ENCODE data around the gene SYNDIG1. TPM values are rescaled to one million over a fixed set of nuclear protein-coding genes. Genes with fewer than 3 reads are reported as not detected.

The SYNDIG1 gene
- total RNA-seq, 1 experiment from 2014 or later: not detected

GRCh38 chr20:24470746-24471582 is 1.5 kb downstream of the SYNDIG1 start:
- Histone ChIP-seq H4K20me1 (ENCODE audit: insufficient read depth, low read depth, low read length) (no peaks in the 10 kb centered on the region), H3K27me3 (ENCODE audit: low read length) (no peaks in the 10 kb centered on the region), H2AFZ (ENCODE audit: low read length) (no peak overlapping the region), H3K4me3 (ENCODE audit: low read length) (no peak overlapping the region), H3K9me3 (ENCODE audit: low read length) (no peaks in the 10 kb centered on the region), H3K9me2 (replicated peaks; ENCODE audit: insufficient read depth, low read length) (no peaks in the 10 kb centered on the region), H3K4me1 (ENCODE audit: low read length) (no peaks in the 10 kb centered on the region), H3K4me2 (ENCODE audit: low read depth, low read length, poor library complexity, severe bottlenecking) (no peak overlapping the region), H3K36me3 (ENCODE audit: insufficient read depth, low read length) (no peaks in the 10 kb centered on the region), H3K27ac (ENCODE audit: low read length) (no peak overlapping the region), H3K79me2 (ENCODE audit: low read length) (no peaks in the 10 kb centered on the region), H3K9ac (ENCODE audit: low read length) (no peak overlapping the region)
- no peak for DNase-seq

- Histone ChIP-seq H3K4me2 (ENCODE audit: low read depth, low read length, poor library complexity, severe bottlenecking) (no peak overlapping the region), H2AFZ (ENCODE audit: low read length) (no peak overlapping the region), H3K9me2 (replicated peaks; ENCODE audit: insufficient read depth, low read length) (no peaks in the 10 kb centered on the region), H3K4me3 (ENCODE audit: low read length) (no peak overlapping the region), H3K4me1 (ENCODE audit: low read length) (no peaks in the 10 kb centered on the region), H3K36me3 (ENCODE audit: insufficient read depth, low read length) (no peaks in the 10 kb centered on the region), H4K20me1 (ENCODE audit: insufficient read depth, low read depth, low read length) (no peaks in the 10 kb centered on the region), H3K9me3 (ENCODE audit: low read length) (no peaks in the 10 kb centered on the region), H3K27me3 (ENCODE audit: low read length) (no peaks in the 10 kb centered on the region), H3K9ac (ENCODE audit: low read length) (no peak overlapping the region), H3K79me2 (ENCODE audit: low read length) (no peaks in the 10 kb centered on the region), H3K27ac (ENCODE audit: low read length) (no peak overlapping the region)
- no peak for DNase-seq
These were observed 3.0 kb downstream of the SYNDIG1 start for GRCh38 chr20:24472426-24472825.

- H2AFZ ChIP-seq (ENCODE audit: low read length): no peak overlapping the region
- H3K79me2 ChIP-seq (ENCODE audit: low read length): no peaks in the 10 kb centered on the region
- H3K4me3 ChIP-seq (ENCODE audit: low read length): no peak overlapping the region
- H3K4me1 ChIP-seq (ENCODE audit: low read length): no peaks in the 10 kb centered on the region
- H3K4me2 ChIP-seq (ENCODE audit: low read depth, low read length, poor library complexity, severe bottlenecking): no peak overlapping the region
- no peak for DNase-seq
- H3K9me2 ChIP-seq (replicated peaks; ENCODE audit: insufficient read depth, low read length): no peaks in the 10 kb centered on the region
- H4K20me1 ChIP-seq (ENCODE audit: insufficient read depth, low read depth, low read length): no peaks in the 10 kb centered on the region
- H3K27ac ChIP-seq (ENCODE audit: low read length): no peak overlapping the region
- no peaks in the 10 kb centered on the region for H3K36me3 ChIP-seq (ENCODE audit: insufficient read depth, low read length)
- no peaks in the 10 kb centered on the region for H3K9me3 ChIP-seq (ENCODE audit: low read length)
- H3K27me3 ChIP-seq (ENCODE audit: low read length): no peaks in the 10 kb centered on the region
- no peak overlapping the region for H3K9ac ChIP-seq (ENCODE audit: low read length)
These were observed 4.2 kb downstream of the SYNDIG1 start for GRCh38 chr20:24473435-24474223.

- Histone ChIP-seq H3K27ac (ENCODE audit: low read length) (no peak overlapping the region), H3K9me2 (replicated peaks; ENCODE audit: insufficient read depth, low read length) (no peaks in the 10 kb centered on the region), H3K4me1 (ENCODE audit: low read length) (no peaks in the 10 kb centered on the region), H3K9me3 (ENCODE audit: low read length) (no peaks in the 10 kb centered on the region), H3K4me3 (ENCODE audit: low read length) (no peak overlapping the region), H3K36me3 (ENCODE audit: insufficient read depth, low read length) (no peaks in the 10 kb centered on the region), H2AFZ (ENCODE audit: low read length) (no peak overlapping the region), H4K20me1 (ENCODE audit: insufficient read depth, low read depth, low read length) (no peaks in the 10 kb centered on the region), H3K4me2 (ENCODE audit: low read depth, low read length, poor library complexity, severe bottlenecking) (no peak overlapping the region), H3K79me2 (ENCODE audit: low read length) (no peaks in the 10 kb centered on the region), H3K27me3 (ENCODE audit: low read length) (no peaks in the 10 kb centered on the region), H3K9ac (ENCODE audit: low read length) (no peak overlapping the region)
- no peak for DNase-seq
These were observed 8.6 kb downstream of the SYNDIG1 start for GRCh38 chr20:24477831-24478547.

DNA sequence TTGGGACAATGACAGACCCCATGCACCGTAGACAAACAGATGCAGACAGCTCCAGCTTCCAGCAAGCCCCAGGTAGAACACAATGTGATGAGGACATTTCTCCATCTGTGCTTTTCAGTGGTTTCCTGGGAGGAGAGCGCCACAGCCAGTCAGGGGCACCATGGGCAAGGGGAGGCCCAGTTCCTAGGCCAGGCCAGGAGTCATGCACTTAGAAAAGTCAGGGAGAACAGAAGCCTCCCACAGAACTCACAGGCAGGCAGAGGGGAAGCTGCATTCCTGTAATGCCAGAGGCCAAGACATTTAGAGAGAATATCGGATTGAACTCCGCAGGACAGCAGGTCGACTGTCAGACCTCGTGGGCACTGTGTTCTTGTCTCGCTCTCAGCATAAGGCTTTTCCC is 9.2 kb downstream of the SYNDIG1 start:
- DNase-seq: no peak
- H3K4me1 ChIP-seq (ENCODE audit: low read length): no peaks in the 10 kb centered on the region
- no peaks in the 10 kb centered on the region for H3K9me2 ChIP-seq (replicated peaks; ENCODE audit: insufficient read depth, low read length)
- H3K4me2 ChIP-seq (ENCODE audit: low read depth, low read length, poor library complexity, severe bottlenecking): no peak overlapping the region
- H3K9ac ChIP-seq (ENCODE audit: low read length): no peak overlapping the region
- H3K4me3 ChIP-seq (ENCODE audit: low read length): no peak overlapping the region
- H3K27ac ChIP-seq (ENCODE audit: low read length): no peak overlapping the region
- H4K20me1 ChIP-seq (ENCODE audit: insufficient read depth, low read depth, low read length): no peaks in the 10 kb centered on the region
- H2AFZ ChIP-seq (ENCODE audit: low read length): no peak overlapping the region
- H3K9me3 ChIP-seq (ENCODE audit: low read length): no peaks in the 10 kb centered on the region
- no peaks in the 10 kb centered on the region for H3K79me2 ChIP-seq (ENCODE audit: low read length)
- H3K27me3 ChIP-seq (ENCODE audit: low read length): no peaks in the 10 kb centered on the region
- no peaks in the 10 kb centered on the region for H3K36me3 ChIP-seq (ENCODE audit: insufficient read depth, low read length)

GRCh38 chr20:24479106-24479505 is 9.7 kb downstream of the SYNDIG1 start:
- Histone ChIP-seq H3K4me3 (ENCODE audit: low read length) (no peak overlapping the region), H3K9me2 (replicated peaks; ENCODE audit: insufficient read depth, low read length) (no peaks in the 10 kb centered on the region), H3K9me3 (ENCODE audit: low read length) (no peaks in the 10 kb centered on the region), H3K27ac (ENCODE audit: low read length) (no peak overlapping the region), H4K20me1 (ENCODE audit: insufficient read depth, low read depth, low read length) (no peaks in the 10 kb centered on the region), H2AFZ (ENCODE audit: low read length) (no peak overlapping the region), H3K36me3 (ENCODE audit: insufficient read depth, low read length) (no peaks in the 10 kb centered on the region), H3K4me1 (ENCODE audit: low read length) (no peaks in the 10 kb centered on the region), H3K9ac (ENCODE audit: low read length) (no peak overlapping the region), H3K79me2 (ENCODE audit: low read length) (no peaks in the 10 kb centered on the region), H3K27me3 (ENCODE audit: low read length) (no peaks in the 10 kb centered on the region), H3K4me2 (ENCODE audit: low read depth, low read length, poor library complexity, severe bottlenecking) (no peak overlapping the region)
- no peak for DNase-seq

- no peaks in the 10 kb centered on the region for H3K9me2 ChIP-seq (replicated peaks; ENCODE audit: insufficient read depth, low read length)
- no peaks in the 10 kb centered on the region for H4K20me1 ChIP-seq (ENCODE audit: insufficient read depth, low read depth, low read length)
- H3K27ac ChIP-seq (ENCODE audit: low read length): no peak overlapping the region
- H3K9me3 ChIP-seq (ENCODE audit: low read length): no peaks in the 10 kb centered on the region
- H3K79me2 ChIP-seq (ENCODE audit: low read length): no peaks in the 10 kb centered on the region
- no peak for DNase-seq
- H3K4me3 ChIP-seq (ENCODE audit: low read length): no peak overlapping the region
- no peak overlapping the region for H3K9ac ChIP-seq (ENCODE audit: low read length)
- H3K36me3 ChIP-seq (ENCODE audit: insufficient read depth, low read length): no peaks in the 10 kb centered on the region
- no peak overlapping the region for H2AFZ ChIP-seq (ENCODE audit: low read length)
- no peaks in the 10 kb centered on the region for H3K27me3 ChIP-seq (ENCODE audit: low read length)
- H3K4me1 ChIP-seq (ENCODE audit: low read length): no peaks in the 10 kb centered on the region
- H3K4me2 ChIP-seq (ENCODE audit: low read depth, low read length, poor library complexity, severe bottlenecking): no peak overlapping the region
These were observed 10.2 kb downstream of the SYNDIG1 start for GRCh38 chr20:24479595-24479994.

- no peaks in the 10 kb centered on the region for H3K4me1 ChIP-seq (ENCODE audit: low read length)
- no peaks in the 10 kb centered on the region for H3K9me2 ChIP-seq (replicated peaks; ENCODE audit: insufficient read depth, low read length)
- H3K36me3 ChIP-seq (ENCODE audit: insufficient read depth, low read length): no peaks in the 10 kb centered on the region
- no peak overlapping the region for H3K4me2 ChIP-seq (ENCODE audit: low read depth, low read length, poor library complexity, severe bottlenecking)
- no peaks in the 10 kb centered on the region for H3K9me3 ChIP-seq (ENCODE audit: low read length)
- H4K20me1 ChIP-seq (ENCODE audit: insufficient read depth, low read depth, low read length): no peaks in the 10 kb centered on the region
- DNase-seq: no peak
- H3K9ac ChIP-seq (ENCODE audit: low read length): no peak overlapping the region
- no peaks in the 10 kb centered on the region for H3K79me2 ChIP-seq (ENCODE audit: low read length)
- H3K27ac ChIP-seq (ENCODE audit: low read length): no peak overlapping the region
- no peak overlapping the region for H3K4me3 ChIP-seq (ENCODE audit: low read length)
- H2AFZ ChIP-seq (ENCODE audit: low read length): no peak overlapping the region
- H3K27me3 ChIP-seq (ENCODE audit: low read length): no peaks in the 10 kb centered on the region
These were observed 11.1 kb downstream of the SYNDIG1 start for GRCh38 chr20:24480509-24480908.
